ENCODE data around the gene COL26A1.
"Not testable (repeated sequence)": the region's sequence is repeated elsewhere in the genome, so short reads cannot be mapped to it uniquely, and the experiment has no call there.

Gene COL26A1

DNA sequence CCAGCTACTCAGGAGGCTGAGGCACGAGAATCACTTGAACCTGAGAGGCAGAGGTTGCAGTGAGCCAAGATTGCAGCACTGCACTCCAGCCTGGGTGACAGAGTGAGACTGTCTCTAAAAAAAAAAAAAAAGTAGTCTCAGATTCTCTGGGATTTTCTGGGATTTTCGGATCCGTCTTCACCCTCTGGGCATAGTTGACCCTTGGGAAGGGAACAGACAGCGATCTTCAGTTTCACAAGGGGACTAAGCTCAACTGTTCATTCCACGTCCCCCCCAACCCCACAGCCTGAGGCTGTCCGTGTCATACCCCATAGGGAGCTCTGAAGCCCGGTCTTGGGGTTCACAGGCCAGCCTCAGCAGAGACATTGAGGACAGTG, 123.4 kb downstream of the COL26A1 start:
- peak overlapping the region; percentile 73 for H3K56ac ChIP-seq (ENCODE audit: low read length)
- H2BK5ac ChIP-seq (ENCODE audit: low read length); H2BK120ac ChIP-seq (ENCODE audit: low read depth, low read length); H3K4ac ChIP-seq (ENCODE audit: low read depth, low read length); DNase-seq; H4K5ac ChIP-seq (ENCODE audit: low read length); H3K23ac ChIP-seq (ENCODE audit: low read length); H3K4me2 ChIP-seq (ENCODE audit: low read length); H3K4me1 ChIP-seq (ENCODE audit: control insufficient read depth, low read depth, low read length); H3K27me3 ChIP-seq (ENCODE audit: insufficient read depth, low read length, poor library complexity); H4K8ac ChIP-seq (ENCODE audit: low read depth, low read length); H2BK15ac ChIP-seq (replicated peaks; ENCODE audit: low read depth); H2AK5ac ChIP-seq (ENCODE audit: low read length); H3K4me3 ChIP-seq (ENCODE audit: low read length); H3K79me2 ChIP-seq (ENCODE audit: control insufficient read depth, insufficient read depth, low read length); H3K79me1 ChIP-seq (ENCODE audit: low read length); H3K36me3 ChIP-seq (ENCODE audit: control insufficient read depth, insufficient read depth, low read length): not testable (repeated sequence)
- no CpG with 5 or more reads among the region's 7 CpGs for WGBS (ENCODE audit: extremely low coverage, insufficient coverage, low lambda C conversion rate)
- peak overlapping the region; percentile 51 for H3K18ac ChIP-seq (ENCODE audit: low read length)
- peak overlapping the region; percentile 44 for H3K9ac ChIP-seq (ENCODE audit: low read length)
- H3K27ac ChIP-seq (ENCODE audit: low read depth, low read length) = peak overlapping the region; percentile 69

DNA sequence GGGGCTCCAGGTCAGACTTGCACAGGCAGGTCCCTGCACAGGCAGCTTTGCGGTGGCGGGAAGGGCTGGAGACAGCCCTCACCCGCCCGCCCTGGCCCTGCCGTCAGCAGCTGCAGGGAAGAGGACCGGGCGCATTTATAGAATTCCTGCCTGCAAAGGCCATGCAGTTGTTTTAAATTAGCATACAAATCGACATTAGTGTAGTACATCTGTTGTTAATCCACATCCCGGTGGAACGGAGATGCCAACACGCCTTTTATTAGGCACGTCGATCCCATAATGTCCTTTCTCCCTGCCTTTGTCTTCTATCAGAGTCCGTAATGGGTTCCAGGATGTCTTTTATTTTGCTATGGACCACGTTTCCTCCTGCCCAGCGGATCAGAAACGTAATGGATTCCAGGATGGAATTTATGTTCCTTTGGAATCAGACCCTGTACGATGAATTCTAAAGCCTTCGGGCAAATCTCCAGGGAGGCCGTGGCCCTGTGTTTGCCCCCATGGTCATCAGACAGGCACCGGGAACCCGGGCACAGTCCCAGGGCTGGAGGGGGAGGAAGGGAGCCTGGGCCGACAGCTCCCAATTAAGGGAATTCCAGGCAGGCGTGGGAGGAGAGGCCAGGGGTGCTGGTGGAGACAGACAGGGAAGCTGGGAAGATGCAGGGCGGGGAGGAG, 123.9 kb downstream of the COL26A1 start:
- H3K79me2 ChIP-seq (ENCODE audit: control insufficient read depth, insufficient read depth, low read length) = no peaks in the 10 kb centered on the region
- no peak overlapping the region for H3K4me2 ChIP-seq (ENCODE audit: low read length)
- H3K27ac ChIP-seq (ENCODE audit: low read depth, low read length) = peak overlapping the region; percentile 69
- no CpG with 5 or more reads among the region's 25 CpGs for WGBS (ENCODE audit: extremely low coverage, insufficient coverage, low lambda C conversion rate)
- H4K5ac ChIP-seq (ENCODE audit: low read length) = no peak overlapping the region
- no peak overlapping the region for H3K4me3 ChIP-seq (ENCODE audit: low read length)
- no peak overlapping the region for H3K23ac ChIP-seq (ENCODE audit: low read length)
- no peak overlapping the region for H2BK5ac ChIP-seq (ENCODE audit: low read length)
- peaks cover 3% of the 10 kb centered on the region for H3K4me1 ChIP-seq (ENCODE audit: control insufficient read depth, low read depth, low read length)
- no peaks in the 10 kb centered on the region for H3K79me1 ChIP-seq (ENCODE audit: low read length)
- H3K36me3 ChIP-seq (ENCODE audit: control insufficient read depth, insufficient read depth, low read length) = no peaks in the 10 kb centered on the region
- H3K56ac ChIP-seq (ENCODE audit: low read length) = peak overlapping the region; percentile 73
- no peak overlapping the region for H3K4ac ChIP-seq (ENCODE audit: low read depth, low read length)
- H4K8ac ChIP-seq (ENCODE audit: low read depth, low read length) = peak overlapping the region; percentile 65
- H2BK15ac ChIP-seq (replicated peaks; ENCODE audit: low read depth) = no peak overlapping the region
- H2AK5ac ChIP-seq (ENCODE audit: low read length) = no peak overlapping the region
- no peak overlapping the region for H2BK120ac ChIP-seq (ENCODE audit: low read depth, low read length)
- H3K18ac ChIP-seq (ENCODE audit: low read length) = peak overlapping the region; percentile 51
- peak; percentile 87 for DNase-seq
- H3K9ac ChIP-seq (ENCODE audit: low read length) = peak overlapping the region; percentile 44
- no peaks in the 10 kb centered on the region for H3K27me3 ChIP-seq (ENCODE audit: insufficient read depth, low read length, poor library complexity)

GRCh38 chr7:101487105-101487458, 124.4 kb downstream of the COL26A1 start:
- Histone ChIP-seq H3K9ac (ENCODE audit: low read length) (no peak overlapping the region), H2BK15ac (replicated peaks; ENCODE audit: low read depth) (no peak overlapping the region), H3K36me3 (ENCODE audit: control insufficient read depth, insufficient read depth, low read length) (no peaks in the 10 kb centered on the region), H3K56ac (ENCODE audit: low read length) (peak overlapping the region; percentile 56), H3K4ac (ENCODE audit: low read depth, low read length) (no peak overlapping the region), H3K79me1 (ENCODE audit: low read length) (no peaks in the 10 kb centered on the region), H3K4me2 (ENCODE audit: low read length) (no peak overlapping the region), H3K27ac (ENCODE audit: low read depth, low read length) (peak overlapping the region; percentile 68), H2BK5ac (ENCODE audit: low read length) (no peak overlapping the region), H3K4me3 (ENCODE audit: low read length) (no peak overlapping the region), H3K18ac (ENCODE audit: low read length) (peak overlapping the region; percentile 3), H4K5ac (ENCODE audit: low read length) (no peak overlapping the region), H4K8ac (ENCODE audit: low read depth, low read length) (no peak overlapping the region), H3K79me2 (ENCODE audit: control insufficient read depth, insufficient read depth, low read length) (no peaks in the 10 kb centered on the region), H3K27me3 (ENCODE audit: insufficient read depth, low read length, poor library complexity) (no peaks in the 10 kb centered on the region), H3K23ac (ENCODE audit: low read length) (no peak overlapping the region), H2AK5ac (ENCODE audit: low read length) (peak overlapping the region; percentile 65), H3K4me1 (ENCODE audit: control insufficient read depth, low read depth, low read length) (peaks cover 3% of the 10 kb centered on the region), H2BK120ac (ENCODE audit: low read depth, low read length) (no peak overlapping the region)
- DNase-seq = no peak
- WGBS (ENCODE audit: extremely low coverage, insufficient coverage, low lambda C conversion rate) = no CpG with 5 or more reads among the region's 4 CpGs

DNA sequence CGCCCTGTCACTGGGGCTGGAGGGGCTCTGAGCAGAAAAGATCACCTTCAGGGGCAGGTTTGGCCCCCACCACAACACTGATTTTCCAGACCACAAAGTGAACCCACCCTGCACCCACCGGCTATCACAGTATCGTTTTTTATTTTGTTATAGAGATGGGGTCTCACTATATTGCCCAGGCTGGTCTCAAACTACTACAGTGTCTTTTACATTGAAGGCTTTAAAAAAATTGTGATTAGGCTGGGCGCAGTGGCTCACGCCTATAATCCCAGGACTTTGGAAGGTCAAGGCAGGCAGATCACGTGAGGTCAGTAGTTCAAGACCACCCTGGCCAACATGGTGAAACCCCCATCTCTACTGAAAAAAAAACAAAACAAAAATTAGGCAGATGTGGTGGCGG, 125.1 kb downstream of the COL26A1 start:
- no peak overlapping the region for H3K4me3 ChIP-seq (ENCODE audit: low read length)
- no peak overlapping the region for H2AK5ac ChIP-seq (ENCODE audit: low read length)
- H3K27me3 ChIP-seq (ENCODE audit: insufficient read depth, low read length, poor library complexity) = no peaks in the 10 kb centered on the region
- H2BK15ac ChIP-seq (replicated peaks; ENCODE audit: low read depth) = no peak overlapping the region
- H3K27ac ChIP-seq (ENCODE audit: low read depth, low read length) = no peak overlapping the region
- no peak overlapping the region for H3K4ac ChIP-seq (ENCODE audit: low read depth, low read length)
- H3K4me1 ChIP-seq (ENCODE audit: control insufficient read depth, low read depth, low read length) = peaks cover 3% of the 10 kb centered on the region
- no peaks in the 10 kb centered on the region for H3K79me2 ChIP-seq (ENCODE audit: control insufficient read depth, insufficient read depth, low read length)
- H3K23ac ChIP-seq (ENCODE audit: low read length) = no peak overlapping the region
- no peaks in the 10 kb centered on the region for H3K79me1 ChIP-seq (ENCODE audit: low read length)
- H3K36me3 ChIP-seq (ENCODE audit: control insufficient read depth, insufficient read depth, low read length) = no peaks in the 10 kb centered on the region
- H2BK5ac ChIP-seq (ENCODE audit: low read length) = no peak overlapping the region
- no CpG with 5 or more reads among the region's 7 CpGs for WGBS (ENCODE audit: extremely low coverage, insufficient coverage, low lambda C conversion rate)
- H3K9ac ChIP-seq (ENCODE audit: low read length) = no peak overlapping the region
- no peak overlapping the region for H2BK120ac ChIP-seq (ENCODE audit: low read depth, low read length)
- no peak overlapping the region for H4K5ac ChIP-seq (ENCODE audit: low read length)
- no peak for DNase-seq
- no peak overlapping the region for H3K18ac ChIP-seq (ENCODE audit: low read length)
- H4K8ac ChIP-seq (ENCODE audit: low read depth, low read length) = no peak overlapping the region
- no peak overlapping the region for H3K4me2 ChIP-seq (ENCODE audit: low read length)
- no peak overlapping the region for H3K56ac ChIP-seq (ENCODE audit: low read length)

- peaks cover 5% of the 10 kb centered on the region for H3K4me1 ChIP-seq (ENCODE audit: control insufficient read depth, low read depth, low read length)
- H3K4ac ChIP-seq (ENCODE audit: low read depth, low read length) = no peak overlapping the region
- no peak overlapping the region for H2BK15ac ChIP-seq (replicated peaks; ENCODE audit: low read depth)
- no peak overlapping the region for H3K56ac ChIP-seq (ENCODE audit: low read length)
- no CpG with 5 or more reads among the region's 10 CpGs for WGBS (ENCODE audit: extremely low coverage, insufficient coverage, low lambda C conversion rate)
- H2AK5ac ChIP-seq (ENCODE audit: low read length) = no peak overlapping the region
- no peak overlapping the region for H2BK120ac ChIP-seq (ENCODE audit: low read depth, low read length)
- H3K23ac ChIP-seq (ENCODE audit: low read length) = no peak overlapping the region
- no peak overlapping the region for H3K4me3 ChIP-seq (ENCODE audit: low read length)
- no peaks in the 10 kb centered on the region for H3K79me1 ChIP-seq (ENCODE audit: low read length)
- no peak overlapping the region for H4K5ac ChIP-seq (ENCODE audit: low read length)
- no peaks in the 10 kb centered on the region for H3K36me3 ChIP-seq (ENCODE audit: control insufficient read depth, insufficient read depth, low read length)
- DNase-seq = no peak
- H3K4me2 ChIP-seq (ENCODE audit: low read length) = no peak overlapping the region
- H2BK5ac ChIP-seq (ENCODE audit: low read length) = no peak overlapping the region
- H3K18ac ChIP-seq (ENCODE audit: low read length) = no peak overlapping the region
- no peak overlapping the region for H3K27ac ChIP-seq (ENCODE audit: low read depth, low read length)
- no peaks in the 10 kb centered on the region for H3K79me2 ChIP-seq (ENCODE audit: control insufficient read depth, insufficient read depth, low read length)
- H3K27me3 ChIP-seq (ENCODE audit: insufficient read depth, low read length, poor library complexity) = no peaks in the 10 kb centered on the region
- H3K9ac ChIP-seq (ENCODE audit: low read length) = no peak overlapping the region
- no peak overlapping the region for H4K8ac ChIP-seq (ENCODE audit: low read depth, low read length)
These were observed 126.3 kb downstream of the COL26A1 start for GRCh38 chr7:101488826-101489572.

Measured in mesendoderm (in vitro differentiated cells).